ENCODE data around the gene DYNC2I2.
"Not testable (repeated sequence)": the region's sequence is repeated elsewhere in the genome, so short reads cannot be mapped to it uniquely, and the experiment has no call there.

Gene DYNC2I2

GRCh38 chr9:128615571-128615970 lies 41.1 kb downstream of the DYNC2I2 start:
- no peak for DNase-seq (ENCODE audit: low read depth)

- no peak for DNase-seq (ENCODE audit: low read depth)
Observed at GRCh38 chr9:128614728-128615127, 41.9 kb downstream of the DYNC2I2 start.

GRCh38 chr9:128611600-128612394 lies 44.9 kb downstream of the DYNC2I2 start:
- DNase-seq (ENCODE audit: low read depth): no peak

GRCh38 chr9:128610897-128611296 lies 45.8 kb downstream of the DYNC2I2 start:
- DNase-seq (ENCODE audit: low read depth): no peak

- DNase-seq (ENCODE audit: low read depth): no peak
Observed at GRCh38 chr9:128607642-128608350, 48.9 kb downstream of the DYNC2I2 start.

- no peak for DNase-seq (ENCODE audit: low read depth)
Observed at GRCh38 chr9:128603697-128604096, 53.0 kb downstream of the DYNC2I2 start.

- DNase-seq (ENCODE audit: low read depth): no peak
Observed at GRCh38 chr9:128600099-128600498, 56.5 kb downstream of the DYNC2I2 start.

GRCh38 chr9:128595471-128595870 lies 61.2 kb downstream of the DYNC2I2 start:
- no peak for DNase-seq (ENCODE audit: low read depth)

GRCh38 chr9:128593856-128594255 lies 62.8 kb downstream of the DYNC2I2 start:
- no peak for DNase-seq (ENCODE audit: low read depth)

- DNase-seq (ENCODE audit: low read depth): no peak
Observed at GRCh38 chr9:128593039-128593438, 63.6 kb downstream of the DYNC2I2 start.

GRCh38 chr9:128588581-128589233 lies 67.9 kb downstream of the DYNC2I2 start:
- DNase-seq (ENCODE audit: low read depth): no peak

GRCh38 chr9:128587453-128587852 lies 69.2 kb downstream of the DYNC2I2 start:
- DNase-seq (ENCODE audit: low read depth): no peak

- DNase-seq (ENCODE audit: low read depth): not testable (repeated sequence)
Observed at GRCh38 chr9:128586934-128587333, 69.7 kb downstream of the DYNC2I2 start.

- DNase-seq (ENCODE audit: low read depth): not testable (repeated sequence)
Observed at GRCh38 chr9:128585155-128585554, 71.5 kb downstream of the DYNC2I2 start.
